Measurements from ENCODE around the gene MORN5. TPM values are rescaled to one million over a fixed set of nuclear protein-coding genes. Genes with fewer than 3 reads are reported as not detected.

The MORN5 gene
- total and polyA plus RNA-seq, 4 donors = 17.9 to 22.9 (median 18.6) TPM

GRCh38 chr9:122144836-122145591, 14.7 kb upstream of the MORN5 start:
- no peak for DNase-seq
- ATAC-seq (ENCODE audit: insufficient read depth, low FRiP score) = no peak

DNA sequence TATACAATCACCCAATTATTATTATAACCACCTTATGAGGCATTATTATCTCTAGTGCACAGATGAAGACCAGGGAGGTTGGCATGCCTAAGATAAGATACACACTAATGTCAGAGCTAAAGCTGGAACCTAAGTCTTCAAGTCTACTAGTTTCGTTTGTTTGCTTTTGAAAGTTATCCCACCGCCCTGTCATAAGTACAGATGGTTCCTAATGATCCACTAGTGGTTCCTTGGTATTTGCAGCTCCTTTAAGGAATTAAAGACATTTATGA, 14.2 kb upstream of the MORN5 start:
- H3K27me3 ChIP-seq (ENCODE audit: control insufficient read depth in 3 of 3, insufficient read depth in 3 of 3, low read length in 2 of 3) = no peaks in the 10 kb centered on the region
- ATAC-seq (ENCODE audit: insufficient read depth, low FRiP score) (no peak), DNase-seq (no peak)
- no peaks in the 10 kb centered on the region for H3K9me3 ChIP-seq (ENCODE audit: control insufficient read depth in 4 of 4, insufficient read depth in 3 of 4, low read length in 3 of 4)
- TF ChIP-seq CTCF (IDR thresholded peaks at IDR 0.05; ENCODE audit: control extremely low read depth, extremely low read depth) = no peak
- 90 to 93% methylated on average over 2 of the region's 2 CpGs for whole genome bisulfite sequencing, 2 donors
- no peak overlapping the region for H3K27ac ChIP-seq (ENCODE audit: low read depth in 1 of 2, low read length in 1 of 2)
- peaks cover 0 to 23% (median 6%) of the 10 kb centered on the region in 5 donors for H3K4me1 ChIP-seq (ENCODE audit: control insufficient read depth in 5 of 5, insufficient read depth in 5 of 5, low read length in 5 of 5)
- no peak overlapping the region for H3K4me3 ChIP-seq
- H3K9ac ChIP-seq (ENCODE audit: insufficient read depth in 1 of 2, low read length in 2 of 2) = no peak overlapping the region
- peaks cover 22 to 48% (median 38%) of the 10 kb centered on the region in 4 donors for H3K36me3 ChIP-seq (ENCODE audit: control insufficient read depth in 4 of 4, insufficient read depth in 4 of 4, low read length in 4 of 4)

More at GRCh38 chr9:122144836-122145591, 14.7 kb upstream of the MORN5 start:
- Histone ChIP-seq H3K9ac (ENCODE audit: insufficient read depth in 1 of 2, low read length in 2 of 2) (no peak overlapping the region), H3K4me3 (no peak overlapping the region), H3K27me3 (ENCODE audit: control insufficient read depth in 3 of 3, insufficient read depth in 3 of 3, low read length in 2 of 3) (no peaks in the 10 kb centered on the region), H3K27ac (ENCODE audit: low read depth in 1 of 2, low read length in 1 of 2) (no peak overlapping the region), H3K9me3 (ENCODE audit: control insufficient read depth in 4 of 4, insufficient read depth in 3 of 4, low read length in 3 of 4) (no peaks in the 10 kb centered on the region), H3K4me1 (ENCODE audit: control insufficient read depth in 5 of 5, insufficient read depth in 5 of 5, low read length in 5 of 5) (peaks cover 0 to 25% (median 6%) of the 10 kb centered on the region in 5 donors), H3K36me3 (ENCODE audit: control insufficient read depth in 4 of 4, insufficient read depth in 4 of 4, low read length in 4 of 4) (peaks cover 22 to 47% (median 38%) of the 10 kb centered on the region in 4 donors)
- WGBS, 2 donors = 89 to 90% methylated on average over 3 of the region's 3 CpGs
- no peak for TF ChIP-seq CTCF (IDR thresholded peaks at IDR 0.05; ENCODE audit: control extremely low read depth, extremely low read depth)

DNA sequence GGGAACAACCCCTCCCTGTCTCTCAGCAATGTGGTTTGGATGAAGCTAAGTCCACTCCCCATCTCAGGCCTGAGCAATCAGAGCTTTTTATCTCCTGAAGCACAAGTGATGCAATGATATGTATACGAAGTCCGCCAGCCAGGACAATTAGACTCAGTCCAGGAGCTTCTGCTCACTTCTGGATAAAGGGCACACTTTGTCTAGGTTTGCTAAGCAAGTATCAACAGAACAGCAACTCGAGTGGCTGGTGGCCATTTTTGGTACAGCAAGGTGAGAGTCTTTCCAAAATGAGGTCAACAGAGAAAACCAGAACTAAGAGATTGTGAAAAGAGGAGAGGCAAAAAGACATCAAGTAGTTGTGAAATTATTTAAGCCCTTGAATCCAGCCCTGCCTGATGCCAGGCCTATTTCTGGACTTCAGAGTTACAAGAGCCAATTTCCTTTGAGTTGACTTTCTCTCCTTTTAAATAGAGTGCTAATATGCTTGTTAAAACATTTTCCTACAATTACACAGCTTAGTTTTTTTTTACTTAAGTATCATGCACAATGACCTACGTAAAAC, 8.4 kb upstream of the MORN5 start:
- no peak for ATAC-seq (ENCODE audit: insufficient read depth, low FRiP score)
- Histone ChIP-seq H3K9ac (ENCODE audit: insufficient read depth in 1 of 2, low read length in 2 of 2) (no peak overlapping the region), H3K9me3 (ENCODE audit: control insufficient read depth in 4 of 4, insufficient read depth in 3 of 4, low read length in 3 of 4) (no peaks in the 10 kb centered on the region), H3K27me3 (ENCODE audit: control insufficient read depth in 3 of 3, insufficient read depth in 3 of 3, low read length in 2 of 3) (no peaks in the 10 kb centered on the region), H3K36me3 (ENCODE audit: control insufficient read depth in 4 of 4, insufficient read depth in 4 of 4, low read length in 4 of 4) (peaks cover 7 to 31% (median 21%) of the 10 kb centered on the region in 4 donors), H3K4me3 (no peak overlapping the region), H3K4me1 (ENCODE audit: control insufficient read depth in 5 of 5, insufficient read depth in 5 of 5, low read length in 5 of 5) (peaks cover 0 to 8% (median 0%) of the 10 kb centered on the region in 5 donors), H3K27ac (ENCODE audit: low read depth in 1 of 2, low read length in 1 of 2) (peak overlapping the region in 1 of 2 donors; percentile 23)
- 72% methylated on average over 4 of the region's 4 CpGs for WGBS, 2 donors
- no peak for TF ChIP-seq CTCF (IDR thresholded peaks at IDR 0.05; ENCODE audit: control extremely low read depth, extremely low read depth)
- no peak for DNase-seq
